Activated CD8-positive, alpha-beta T cell treated with anti-CD3 and anti-CD28 coated beads for 36 hours (primary cell): ENCODE measurements around the gene DPYD. TPM values are rescaled to one million over a fixed set of nuclear protein-coding genes. Genes with fewer than 3 reads are reported as not detected.

Experiments
- ATAC-seq: fragments of 200-7000 bp; cut with Tn5 transposase; one replicate; pipeline ENCODE4 v1.10.0; 2021; ENCODE audit warnings: mild to moderate bottlenecking, moderate library complexity
- CTCF ChIA-PET: fragments of 350-600 bp; sonication (Branson Sonifier 250); formaldehyde crosslinking; loops from one replicate; lab custom pipeline; 2021; ENCODE audit warnings: antibody characterized with exemption; lab: Charles Lee
- POLR2A ChIA-PET: fragments of 350-600 bp; sonication (Branson Sonifier 250); formaldehyde crosslinking; loops from one replicate; lab custom pipeline; 2021; ENCODE audit warnings: antibody characterized with exemption; lab: Charles Lee
- DNase-seq: peaks from one replicate; pipeline ENCODE4 v3.0.0-alpha.2; 2020
- H3K27ac Mint-ChIP-seq: one replicate; pipeline ENCODE4 v1.8.0; 2021; ENCODE audit warnings: mild to moderate bottlenecking, mixed read lengths
- H3K27me3 Mint-ChIP-seq: one replicate; pipeline ENCODE4 v1.8.0; 2021; ENCODE audit warnings: mixed read lengths
- H3K36me3 Mint-ChIP-seq: one replicate; pipeline ENCODE4 v1.8.0; 2021; ENCODE audit warnings: low read depth, mixed read lengths
- H3K4me1 Mint-ChIP-seq: one replicate; pipeline ENCODE4 v1.8.0; 2021; ENCODE audit warnings: low read depth, mixed read lengths
- H3K4me3 Mint-ChIP-seq: one replicate; pipeline ENCODE4 v1.8.0; 2021; ENCODE audit warnings: mild to moderate bottlenecking, moderate library complexity, mixed read lengths
- H3K9me3 Mint-ChIP-seq: one replicate; pipeline ENCODE4 v1.8.0; 2021; ENCODE audit warnings: mixed read lengths
- CTCF ChIP-seq: fragments of 200-600 bp; IDR thresholded peaks from one replicate; pipeline ENCODE4 v1.8.0; 2022; ENCODE audit warnings: antibody characterized with exemption, mild to moderate bottlenecking
- intact Hi-C: fragments of 100-400 bp; cut with micrococcal nuclease; formaldehyde crosslinking; loops from one replicate; pipeline ENCODE4 v1.10.0; 2022
- total RNA-seq, 2 experiments: library from RNA; stranded (reverse); gene quantifications; one replicate each; pipeline ENCODE4 v1.2.3, GENCODE V29; 2021

DPYD gene
- total RNA-seq, 2 experiments from 2014 or later: 10.7 to 10.8 TPM

- intact Hi-C loops: no loop called here
- Mint-ChIP-seq H3K27me3 (no peaks in the 10 kb centered on the region), H3K9me3 (no peaks in the 10 kb centered on the region)
These were observed 469.6 kb downstream of the DPYD start for GRCh38 chr1:97451046-97451826.

GRCh38 chr1:97441966-97442365, 478.9 kb downstream of the DPYD start:
- no peaks in the 10 kb centered on the region for H3K9me3 Mint-ChIP-seq
- intact Hi-C loops: no loop called here
- no peak overlapping the region for H3K4me3 Mint-ChIP-seq
- ChIA-PET POLR2A (interaction anchor here (1.4 kb wide), 1 partner anchor 24 kb away, joined by 4 read pairs; no protein-coding TSS in a partner anchor), CTCF (no interaction called here)
- H3K4me1 Mint-ChIP-seq: no peaks in the 10 kb centered on the region
- TF ChIP-seq CTCF: no peak
- H3K36me3 Mint-ChIP-seq: peaks cover 3% of the 10 kb centered on the region
- ATAC-seq: no peak
- H3K27ac Mint-ChIP-seq: no peak overlapping the region
- DNase-seq: no peak
- no peaks in the 10 kb centered on the region for H3K27me3 Mint-ChIP-seq

More at GRCh38 chr1:97451046-97451826, 469.6 kb downstream of the DPYD start:
- Mint-ChIP-seq H3K4me1 (no peaks in the 10 kb centered on the region), H3K36me3 (peaks cover 6% of the 10 kb centered on the region), H3K4me3 (no peak overlapping the region), H3K27ac (no peak overlapping the region)
- ATAC-seq (no peak), DNase-seq (no peak)
- TF ChIP-seq CTCF: no peak
- ChIA-PET POLR2A (no interaction called here), CTCF (no interaction called here)

GRCh38 chr1:97433824-97434177, 487.0 kb downstream of the DPYD start:
- CTCF ChIA-PET: no interaction called here
- DNase-seq (no peak), ATAC-seq (no peak)
- H3K4me1 Mint-ChIP-seq: no peaks in the 10 kb centered on the region
- no peak overlapping the region for H3K4me3 Mint-ChIP-seq
- H3K9me3 Mint-ChIP-seq: no peaks in the 10 kb centered on the region
- H3K27ac Mint-ChIP-seq: no peak overlapping the region
- H3K27me3 Mint-ChIP-seq: no peaks in the 10 kb centered on the region
- intact Hi-C loops: no loop called here
- TF ChIP-seq CTCF: no peak
- POLR2A ChIA-PET: no interaction called here
- peaks cover 2% of the 10 kb centered on the region for H3K36me3 Mint-ChIP-seq

GRCh38 chr1:97433094-97433823, 487.6 kb downstream of the DPYD start:
- POLR2A ChIA-PET: no interaction called here
- no peak for TF ChIP-seq CTCF
- H3K27me3 Mint-ChIP-seq: no peaks in the 10 kb centered on the region
- CTCF ChIA-PET: no interaction called here
- no peak overlapping the region for H3K4me3 Mint-ChIP-seq
- intact Hi-C loops: no loop called here
- H3K27ac Mint-ChIP-seq: no peak overlapping the region
- H3K9me3 Mint-ChIP-seq: no peaks in the 10 kb centered on the region
- no peak for DNase-seq
- ATAC-seq: no peak
- no peaks in the 10 kb centered on the region for H3K36me3 Mint-ChIP-seq
- no peaks in the 10 kb centered on the region for H3K4me1 Mint-ChIP-seq

GRCh38 chr1:97427371-97427770, 493.5 kb downstream of the DPYD start:
- TF ChIP-seq CTCF: no peak
- intact Hi-C loops: no loop called here
- ChIA-PET POLR2A (no interaction called here), CTCF (no interaction called here)
- H3K36me3 Mint-ChIP-seq: no peaks in the 10 kb centered on the region
- H3K4me3 Mint-ChIP-seq: no peak overlapping the region
- H3K9me3 Mint-ChIP-seq: no peaks in the 10 kb centered on the region
- H3K27ac Mint-ChIP-seq: no peak overlapping the region
- no peak for DNase-seq
- H3K27me3 Mint-ChIP-seq: no peaks in the 10 kb centered on the region
- H3K4me1 Mint-ChIP-seq: peaks cover 5% of the 10 kb centered on the region
- no peak for ATAC-seq
